HEK293 (cell line): ENCODE data around the gene MAGI2.

Experiments
- CTCF ChIA-PET: fragments of 350-600 bp; formaldehyde crosslinking; extraction: SDS; loops from one replicate; lab custom pipeline; 2021; ENCODE audit warnings: antibody characterized with exemption; lab: Yijun Ruan, JAX
- POLR2A ChIA-PET: fragments of 300-600 bp; formaldehyde crosslinking; extraction: SDS; loops from one replicate; lab custom pipeline; 2020; ENCODE audit warnings: antibody characterized with exemption, inconsistent platforms; lab: Yijun Ruan, JAX
- H3K27ac ChIP-seq: fragments of 200-500 bp; sonication (Bioruptor generic); 2 replicates; pipeline ENCODE4 v1.5.1; 2014; ENCODE audit warnings: low read depth, low read length, control low read depth, inconsistent platforms; ENCODE audit errors: extremely low read depth
- H3K36me3 ChIP-seq, 2 experiments: fragments of 200-500 bp in 1 of 2; sonication (Bioruptor generic) in 1 of 2; 1 replicate in 1 of 2; 2 replicates in 1 of 2; pipeline ENCODE4 v1.5.1; 2014 to 2017; ENCODE audit warnings: inconsistent platforms in 2 of 2, low read length in 2 of 2; ENCODE audit not compliant: control insufficient read depth in 2 of 2, insufficient read depth in 1 of 2
- H3K4me1 ChIP-seq: fragments of 200-500 bp; sonication (Bioruptor generic); 2 replicates; pipeline ENCODE4 v1.5.1; 2014; ENCODE audit warnings: mild to moderate bottlenecking, low read length, inconsistent platforms; ENCODE audit not compliant: control insufficient read depth, insufficient read depth
- H3K4me3 ChIP-seq: 2 replicates; pipeline ENCODE4 v1.5.1; 2011; ENCODE audit warnings: low read depth, mild to moderate bottlenecking, control low read depth, low read length, moderate library complexity
- H3K9me3 ChIP-seq: fragments of 200-500 bp; sonication (Bioruptor generic); 2 replicates; pipeline ENCODE4 v1.5.1; 2014; ENCODE audit warnings: low read depth, low read length, inconsistent platforms; ENCODE audit not compliant: control insufficient read depth, insufficient read depth
- GLIS2 ChIP-seq: fragments of 450-650 bp; formaldehyde crosslinking; IDR thresholded peaks from 2 replicates; pipeline ENCODE4 v1.5.1; 2016; ENCODE audit warnings: missing biosample characterization, missing genetic modification characterization
- KLF1 ChIP-seq: fragments of 450-650 bp; formaldehyde crosslinking; IDR thresholded peaks from 2 replicates; pipeline ENCODE4 v1.5.1; 2016; ENCODE audit warnings: missing biosample characterization, missing genetic modification characterization
- MYNN ChIP-seq: fragments of 450-650 bp; formaldehyde crosslinking; IDR thresholded peaks from 2 replicates; pipeline ENCODE4 v1.5.1; 2016; ENCODE audit warnings: missing biosample characterization, missing genetic modification characterization, borderline replicate concordance
- SALL2 ChIP-seq: fragments of 450-650 bp; formaldehyde crosslinking; IDR thresholded peaks from 2 replicates; pipeline ENCODE4 v1.5.0; 2017; ENCODE audit warnings: missing biosample characterization, mild to moderate bottlenecking, missing genetic modification characterization, borderline replicate concordance
- ZBTB17 ChIP-seq: fragments of 450-650 bp; formaldehyde crosslinking; IDR thresholded peaks from 2 replicates; pipeline ENCODE4 v1.5.1; 2016; ENCODE audit warnings: missing biosample characterization, missing genetic modification characterization
- ZBTB48 ChIP-seq: fragments of 450-650 bp; formaldehyde crosslinking; IDR thresholded peaks from 2 replicates; pipeline ENCODE4 v1.5.1; 2016; ENCODE audit warnings: missing biosample characterization, missing genetic modification characterization
- ZNF133 ChIP-seq: fragments of 450-650 bp; formaldehyde crosslinking; IDR thresholded peaks from 2 replicates; pipeline ENCODE4 v1.5.1; 2016; ENCODE audit warnings: missing biosample characterization, missing genetic modification characterization
- ZNF280D ChIP-seq: fragments of 450-650 bp; formaldehyde crosslinking; IDR thresholded peaks from 2 replicates; pipeline ENCODE4 v1.5.1; 2016; ENCODE audit warnings: missing biosample characterization, missing genetic modification characterization
- ZNF354C ChIP-seq: fragments of 450-650 bp; formaldehyde crosslinking; IDR thresholded peaks from 2 replicates; pipeline ENCODE4 v1.5.1; 2016; ENCODE audit warnings: missing biosample characterization, missing genetic modification characterization, low read depth, borderline replicate concordance
- ZNF37A ChIP-seq: fragments of 450-650 bp; IDR thresholded peaks from 2 replicates; pipeline ENCODE4 v1.5.1; 2018; ENCODE audit warnings: missing biosample characterization, missing genetic modification characterization
- ZNF391 ChIP-seq: fragments of 450-650 bp; formaldehyde crosslinking; IDR thresholded peaks from 2 replicates; pipeline ENCODE4 v1.5.1; 2016; ENCODE audit warnings: low read depth, missing biosample characterization, missing genetic modification characterization, borderline replicate concordance
- ZNF423 ChIP-seq: fragments of 450-650 bp; formaldehyde crosslinking; IDR thresholded peaks from 2 replicates; pipeline ENCODE4 v1.5.1; 2016; ENCODE audit warnings: missing biosample characterization, missing genetic modification characterization
- ZNF548 ChIP-seq: fragments of 450-650 bp; formaldehyde crosslinking; IDR thresholded peaks from 2 replicates; pipeline ENCODE4 v1.5.1; 2016; ENCODE audit warnings: missing biosample characterization, missing genetic modification characterization
- ZNF555 ChIP-seq: fragments of 450-650 bp; formaldehyde crosslinking; conservative IDR thresholded peaks from 2 replicates; pipeline ENCODE4 v1.5.1; 2017; ENCODE audit warnings: missing biosample characterization, mild to moderate bottlenecking, missing genetic modification characterization, inconsistent platforms
- ZNF561 ChIP-seq: fragments of 450-650 bp; IDR thresholded peaks from 2 replicates; pipeline ENCODE4 v1.5.1; 2018; ENCODE audit warnings: missing biosample characterization, missing genetic modification characterization, borderline replicate concordance
- ZNF585B ChIP-seq: fragments of 450-650 bp; formaldehyde crosslinking; IDR thresholded peaks from 2 replicates; pipeline ENCODE4 v1.5.1; 2016; ENCODE audit warnings: missing biosample characterization, missing genetic modification characterization
- ZNF658 ChIP-seq: fragments of 450-650 bp; formaldehyde crosslinking; IDR thresholded peaks from 2 replicates; pipeline ENCODE4; 2016; ENCODE audit warnings: missing biosample characterization, missing genetic modification characterization
- ZNF664 ChIP-seq: fragments of 450-650 bp; formaldehyde crosslinking; IDR thresholded peaks from 2 replicates; pipeline ENCODE4 v1.5.1; 2016; ENCODE audit warnings: missing biosample characterization, missing genetic modification characterization
- ZNF843 ChIP-seq: fragments of 450-650 bp; formaldehyde crosslinking; IDR thresholded peaks from 2 replicates; pipeline ENCODE4 v1.5.1; 2016; ENCODE audit warnings: missing biosample characterization, missing genetic modification characterization
- ZSCAN30 ChIP-seq: fragments of 450-650 bp; IDR thresholded peaks from 2 replicates; pipeline ENCODE4 v1.5.1; 2018; ENCODE audit warnings: missing biosample characterization, mild to moderate bottlenecking, missing genetic modification characterization, moderate library complexity
- TF ChIP-seq, protein P1 (sequence below): fragments of 450-650 bp; formaldehyde crosslinking; IDR thresholded peaks from 2 replicates; pipeline ENCODE4 v1.5.1; 2016; ENCODE audit warnings: missing biosample characterization, missing genetic modification characterization
- TF ChIP-seq, protein P2 (sequence below): fragments of 450-650 bp; formaldehyde crosslinking; IDR thresholded peaks from 2 replicates; pipeline ENCODE4 v1.5.1; 2016; ENCODE audit warnings: missing biosample characterization, missing genetic modification characterization
- TF ChIP-seq, protein P3 (sequence below): fragments of 450-650 bp; formaldehyde crosslinking; IDR thresholded peaks from 2 replicates; pipeline ENCODE4 v1.5.1; 2016; ENCODE audit warnings: missing biosample characterization, missing genetic modification characterization
- TF ChIP-seq, protein P4 (sequence below): fragments of 450-650 bp; formaldehyde crosslinking; IDR thresholded peaks from 2 replicates; pipeline ENCODE4 v1.5.1; 2016; ENCODE audit warnings: missing biosample characterization, missing genetic modification characterization, borderline replicate concordance

Gene MAGI2

GRCh38 chr7:79478386-79478785 is 24.9 kb upstream of the MAGI2 start:
- CTCF ChIA-PET: no interaction called here
- Histone ChIP-seq H3K9me3 (no peaks in the 10 kb centered on the region), H3K36me3 (no peaks in the 10 kb centered on the region), H3K4me3 (no peak overlapping the region), H3K4me1 (no peaks in the 10 kb centered on the region), H3K27ac (no peak overlapping the region)
- TF ChIP-seq, protein P1, sequence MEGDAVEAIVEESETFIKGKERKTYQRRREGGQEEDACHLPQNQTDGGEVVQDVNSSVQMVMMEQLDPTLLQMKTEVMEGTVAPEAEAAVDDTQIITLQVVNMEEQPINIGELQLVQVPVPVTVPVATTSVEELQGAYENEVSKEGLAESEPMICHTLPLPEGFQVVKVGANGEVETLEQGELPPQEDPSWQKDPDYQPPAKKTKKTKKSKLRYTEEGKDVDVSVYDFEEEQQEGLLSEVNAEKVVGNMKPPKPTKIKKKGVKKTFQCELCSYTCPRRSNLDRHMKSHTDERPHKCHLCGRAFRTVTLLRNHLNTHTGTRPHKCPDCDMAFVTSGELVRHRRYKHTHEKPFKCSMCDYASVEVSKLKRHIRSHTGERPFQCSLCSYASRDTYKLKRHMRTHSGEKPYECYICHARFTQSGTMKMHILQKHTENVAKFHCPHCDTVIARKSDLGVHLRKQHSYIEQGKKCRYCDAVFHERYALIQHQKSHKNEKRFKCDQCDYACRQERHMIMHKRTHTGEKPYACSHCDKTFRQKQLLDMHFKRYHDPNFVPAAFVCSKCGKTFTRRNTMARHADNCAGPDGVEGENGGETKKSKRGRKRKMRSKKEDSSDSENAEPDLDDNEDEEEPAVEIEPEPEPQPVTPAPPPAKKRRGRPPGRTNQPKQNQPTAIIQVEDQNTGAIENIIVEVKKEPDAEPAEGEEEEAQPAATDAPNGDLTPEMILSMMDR (tag by site-specific recombination): no peak
- no peak for TF ChIP-seq ZSCAN30 (tag by site-specific recombination)
- TF ChIP-seq ZNF354C (tag by site-specific recombination): no peak
- TF ChIP-seq KLF1 (tag by site-specific recombination): no peak
- TF ChIP-seq, protein P2, sequence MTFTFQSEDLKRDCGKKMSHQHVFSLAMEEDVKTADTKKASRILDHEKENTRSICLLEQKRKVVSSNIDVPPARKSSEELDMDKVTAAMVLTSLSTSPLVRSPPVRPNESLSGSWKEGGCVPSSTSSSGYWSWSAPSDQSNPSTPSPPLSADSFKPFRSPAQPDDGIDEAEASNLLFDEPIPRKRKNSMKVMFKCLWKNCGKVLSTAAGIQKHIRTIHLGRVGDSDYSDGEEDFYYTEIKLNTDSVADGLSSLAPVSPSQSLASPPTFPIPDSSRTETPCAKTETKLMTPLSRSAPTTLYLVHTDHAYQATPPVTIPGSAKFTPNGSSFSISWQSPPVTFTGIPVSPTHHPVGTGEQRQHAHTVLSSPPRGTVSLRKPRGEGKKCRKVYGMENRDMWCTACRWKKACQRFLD (tag by site-specific recombination): no peak
- TF ChIP-seq ZNF561 (tag by site-specific recombination): no peak
- no peak for TF ChIP-seq ZNF280D
- TF ChIP-seq, protein P3, sequence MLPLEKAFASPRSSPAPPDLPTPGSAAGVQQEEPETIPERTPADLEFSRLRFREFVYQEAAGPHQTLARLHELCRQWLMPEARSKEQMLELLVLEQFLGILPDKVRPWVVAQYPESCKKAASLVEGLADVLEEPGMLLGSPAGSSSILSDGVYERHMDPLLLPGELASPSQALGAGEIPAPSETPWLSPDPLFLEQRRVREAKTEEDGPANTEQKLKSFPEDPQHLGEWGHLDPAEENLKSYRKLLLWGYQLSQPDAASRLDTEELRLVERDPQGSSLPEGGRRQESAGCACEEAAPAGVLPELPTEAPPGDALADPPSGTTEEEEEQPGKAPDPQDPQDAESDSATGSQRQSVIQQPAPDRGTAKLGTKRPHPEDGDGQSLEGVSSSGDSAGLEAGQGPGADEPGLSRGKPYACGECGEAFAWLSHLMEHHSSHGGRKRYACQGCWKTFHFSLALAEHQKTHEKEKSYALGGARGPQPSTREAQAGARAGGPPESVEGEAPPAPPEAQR: no peak
- no peak for TF ChIP-seq MYNN (tag by site-specific recombination)
- TF ChIP-seq ZBTB48: no peak
- TF ChIP-seq ZNF843 (tag by site-specific recombination): no peak
- no peak for TF ChIP-seq ZNF555 (tag by site-specific recombination)
- no peak for TF ChIP-seq ZNF658 (tag by site-specific recombination)
- no peak for TF ChIP-seq ZNF423 (tag by site-specific recombination)
- TF ChIP-seq ZNF37A: no peak
- TF ChIP-seq ZNF664 (tag by site-specific recombination): no peak
- no peak for TF ChIP-seq GLIS2 (tag by site-specific recombination)
- no peak for TF ChIP-seq ZNF133
- POLR2A ChIA-PET: no interaction called here

DNA sequence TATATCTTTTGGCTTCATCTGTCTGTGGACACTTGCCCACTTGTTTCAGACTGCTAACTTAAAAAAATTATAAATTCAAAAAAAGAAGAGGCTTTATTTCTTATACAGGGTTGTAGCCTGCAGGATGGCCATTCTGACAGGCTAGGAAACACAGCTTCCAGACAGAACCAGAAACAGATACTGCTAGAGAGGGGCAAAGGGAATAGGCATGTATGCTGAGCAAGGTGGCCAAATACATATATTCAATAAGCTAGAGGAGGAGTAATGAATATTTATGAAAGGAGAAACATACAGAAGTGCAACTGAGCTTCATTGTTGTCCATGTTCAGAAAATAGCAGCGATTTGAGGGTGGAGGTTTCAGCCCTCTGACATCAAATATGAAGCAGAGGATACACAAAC is 22.0 kb upstream of the MAGI2 start:
- POLR2A ChIA-PET: no interaction called here
- CTCF ChIA-PET: interaction anchor here (0.6 to 0.9 kb wide), 2 partner anchors 119 to 169 kb away, joined by 3 read pairs; no protein-coding TSS in a partner anchor
- no peak for TF ChIP-seq ZNF585B (tag by site-specific recombination)
- TF ChIP-seq ZNF391 (tag by site-specific recombination): no peak
- no peak for TF ChIP-seq SALL2 (tag by site-specific recombination)
- TF ChIP-seq ZBTB17 (tag by site-specific recombination): no peak
- TF ChIP-seq ZNF548: no peak
- TF ChIP-seq, protein P4, sequence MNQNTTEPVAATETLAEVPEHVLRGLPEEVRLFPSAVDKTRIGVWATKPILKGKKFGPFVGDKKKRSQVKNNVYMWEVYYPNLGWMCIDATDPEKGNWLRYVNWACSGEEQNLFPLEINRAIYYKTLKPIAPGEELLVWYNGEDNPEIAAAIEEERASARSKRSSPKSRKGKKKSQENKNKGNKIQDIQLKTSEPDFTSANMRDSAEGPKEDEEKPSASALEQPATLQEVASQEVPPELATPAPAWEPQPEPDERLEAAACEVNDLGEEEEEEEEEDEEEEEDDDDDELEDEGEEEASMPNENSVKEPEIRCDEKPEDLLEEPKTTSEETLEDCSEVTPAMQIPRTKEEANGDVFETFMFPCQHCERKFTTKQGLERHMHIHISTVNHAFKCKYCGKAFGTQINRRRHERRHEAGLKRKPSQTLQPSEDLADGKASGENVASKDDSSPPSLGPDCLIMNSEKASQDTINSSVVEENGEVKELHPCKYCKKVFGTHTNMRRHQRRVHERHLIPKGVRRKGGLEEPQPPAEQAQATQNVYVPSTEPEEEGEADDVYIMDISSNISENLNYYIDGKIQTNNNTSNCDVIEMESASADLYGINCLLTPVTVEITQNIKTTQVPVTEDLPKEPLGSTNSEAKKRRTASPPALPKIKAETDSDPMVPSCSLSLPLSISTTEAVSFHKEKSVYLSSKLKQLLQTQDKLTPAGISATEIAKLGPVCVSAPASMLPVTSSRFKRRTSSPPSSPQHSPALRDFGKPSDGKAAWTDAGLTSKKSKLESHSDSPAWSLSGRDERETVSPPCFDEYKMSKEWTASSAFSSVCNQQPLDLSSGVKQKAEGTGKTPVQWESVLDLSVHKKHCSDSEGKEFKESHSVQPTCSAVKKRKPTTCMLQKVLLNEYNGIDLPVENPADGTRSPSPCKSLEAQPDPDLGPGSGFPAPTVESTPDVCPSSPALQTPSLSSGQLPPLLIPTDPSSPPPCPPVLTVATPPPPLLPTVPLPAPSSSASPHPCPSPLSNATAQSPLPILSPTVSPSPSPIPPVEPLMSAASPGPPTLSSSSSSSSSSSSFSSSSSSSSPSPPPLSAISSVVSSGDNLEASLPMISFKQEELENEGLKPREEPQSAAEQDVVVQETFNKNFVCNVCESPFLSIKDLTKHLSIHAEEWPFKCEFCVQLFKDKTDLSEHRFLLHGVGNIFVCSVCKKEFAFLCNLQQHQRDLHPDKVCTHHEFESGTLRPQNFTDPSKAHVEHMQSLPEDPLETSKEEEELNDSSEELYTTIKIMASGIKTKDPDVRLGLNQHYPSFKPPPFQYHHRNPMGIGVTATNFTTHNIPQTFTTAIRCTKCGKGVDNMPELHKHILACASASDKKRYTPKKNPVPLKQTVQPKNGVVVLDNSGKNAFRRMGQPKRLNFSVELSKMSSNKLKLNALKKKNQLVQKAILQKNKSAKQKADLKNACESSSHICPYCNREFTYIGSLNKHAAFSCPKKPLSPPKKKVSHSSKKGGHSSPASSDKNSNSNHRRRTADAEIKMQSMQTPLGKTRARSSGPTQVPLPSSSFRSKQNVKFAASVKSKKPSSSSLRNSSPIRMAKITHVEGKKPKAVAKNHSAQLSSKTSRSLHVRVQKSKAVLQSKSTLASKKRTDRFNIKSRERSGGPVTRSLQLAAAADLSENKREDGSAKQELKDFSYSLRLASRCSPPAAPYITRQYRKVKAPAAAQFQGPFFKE (tag by site-specific recombination): no peak

More for the DNA sequence above, 22.0 kb upstream of the MAGI2 start:
- Histone ChIP-seq H3K4me1 (no peaks in the 10 kb centered on the region), H3K4me3 (no peak overlapping the region), H3K36me3 (no peaks in the 10 kb centered on the region), H3K27ac (no peak overlapping the region), H3K9me3 (no peaks in the 10 kb centered on the region)
